GM18526 (cell line): ENCODE measurements around the gene TMEM69.

ENCODE experiments used
- POLR2A ChIP-seq: IDR thresholded peaks from 3 replicates; pipeline ENCODE4 v1.6.1; 2011; ENCODE audit not compliant: insufficient read length; ENCODE audit errors: extremely low read depth

Gene TMEM69, protein sequence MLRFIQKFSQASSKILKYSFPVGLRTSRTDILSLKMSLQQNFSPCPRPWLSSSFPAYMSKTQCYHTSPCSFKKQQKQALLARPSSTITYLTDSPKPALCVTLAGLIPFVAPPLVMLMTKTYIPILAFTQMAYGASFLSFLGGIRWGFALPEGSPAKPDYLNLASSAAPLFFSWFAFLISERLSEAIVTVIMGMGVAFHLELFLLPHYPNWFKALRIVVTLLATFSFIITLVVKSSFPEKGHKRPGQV

DNA sequence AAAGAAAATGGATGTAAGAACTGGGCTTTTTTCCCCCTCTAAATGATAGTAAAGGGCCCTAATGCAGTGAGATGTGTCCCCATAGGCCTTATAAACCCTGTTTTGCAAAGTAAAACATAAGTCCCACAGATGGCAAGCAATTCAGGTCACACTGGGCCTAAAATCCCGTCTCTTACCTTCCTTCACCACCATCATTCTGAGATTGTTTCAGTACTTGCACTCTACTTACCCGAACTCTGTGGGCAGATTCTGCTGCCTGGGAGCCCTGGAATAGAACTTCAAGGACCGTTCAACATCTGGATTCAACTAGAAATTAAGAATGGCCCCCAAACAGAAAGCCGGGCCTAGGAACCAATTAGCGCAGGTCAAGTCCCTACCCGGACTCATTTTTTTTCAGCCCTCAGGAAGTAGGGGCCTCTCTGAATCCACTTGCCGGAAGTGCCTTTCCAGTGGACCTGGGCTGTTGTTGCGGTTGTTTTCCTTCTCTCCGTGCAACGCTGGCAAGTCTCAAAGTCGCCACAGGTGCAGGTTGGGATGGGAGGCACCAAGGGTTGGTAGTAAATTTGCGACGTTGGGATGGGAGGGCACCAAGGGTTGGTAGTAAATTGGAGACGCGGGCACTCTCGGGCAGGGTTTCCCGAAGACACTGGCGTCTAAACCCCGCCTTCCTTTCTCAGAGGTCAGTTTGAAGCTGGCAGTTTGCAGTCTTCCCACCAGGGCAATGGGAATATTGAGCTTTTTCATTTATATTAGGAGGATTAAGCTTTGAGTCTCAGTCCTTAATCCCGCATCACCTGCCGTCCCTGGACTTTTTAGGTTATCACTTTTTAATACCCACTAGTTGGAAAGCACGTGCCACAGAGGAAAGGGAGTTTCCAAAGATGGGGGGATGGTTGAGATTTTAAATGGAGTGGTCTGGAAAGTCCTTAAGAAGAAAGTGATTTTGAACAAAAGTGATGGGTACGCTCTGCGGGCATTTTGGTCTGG, at the start of gene TMEM69:
TMEM69 (plus strand) TSS at position 428 of the 987 bp plus-strand sequence. CDS start 2,888 bp downstream, outside the sequence.
- peak; percentile 68 for TF ChIP-seq POLR2A

DNA sequence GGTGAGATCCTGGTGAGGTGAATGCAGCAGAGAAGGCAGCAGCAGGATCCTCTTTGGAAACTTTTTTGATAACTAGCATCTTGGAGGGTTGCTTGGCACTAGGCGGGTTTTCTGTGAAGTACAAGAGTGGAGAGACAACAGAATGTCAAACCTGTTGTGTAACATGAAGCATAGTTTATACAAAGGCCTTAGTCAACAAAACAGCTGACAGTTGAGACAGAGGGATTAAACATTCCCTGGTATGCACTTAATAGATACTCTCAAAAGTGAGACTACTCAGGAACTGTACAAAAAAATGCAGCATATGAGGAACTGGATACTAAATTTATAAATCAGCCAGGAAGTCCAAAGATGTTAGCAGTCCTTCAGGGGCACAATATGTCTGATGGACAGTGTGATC, 47.7 kb upstream of the TMEM69 start:
- no peak for TF ChIP-seq POLR2A

DNA sequence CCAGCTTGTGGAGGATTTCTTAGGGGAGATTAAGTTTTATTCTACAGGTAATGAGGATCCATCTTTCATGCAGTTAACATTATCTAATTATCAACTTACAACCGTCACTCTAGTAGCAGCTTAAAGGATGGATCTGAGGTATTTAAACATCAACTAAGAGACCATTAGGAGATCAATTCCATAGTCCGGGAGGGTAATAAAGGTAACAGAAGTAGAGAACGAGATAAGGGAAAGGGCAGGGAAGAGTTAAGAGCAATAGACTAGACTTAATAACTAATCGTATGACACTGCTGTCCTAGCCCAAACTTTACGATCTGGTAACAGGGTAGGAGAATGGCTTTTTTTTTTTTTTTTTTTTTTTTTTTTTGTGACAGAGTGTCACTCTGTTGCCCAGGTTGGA, 44.7 kb upstream of the TMEM69 start:
- TF ChIP-seq POLR2A: no peak

DNA sequence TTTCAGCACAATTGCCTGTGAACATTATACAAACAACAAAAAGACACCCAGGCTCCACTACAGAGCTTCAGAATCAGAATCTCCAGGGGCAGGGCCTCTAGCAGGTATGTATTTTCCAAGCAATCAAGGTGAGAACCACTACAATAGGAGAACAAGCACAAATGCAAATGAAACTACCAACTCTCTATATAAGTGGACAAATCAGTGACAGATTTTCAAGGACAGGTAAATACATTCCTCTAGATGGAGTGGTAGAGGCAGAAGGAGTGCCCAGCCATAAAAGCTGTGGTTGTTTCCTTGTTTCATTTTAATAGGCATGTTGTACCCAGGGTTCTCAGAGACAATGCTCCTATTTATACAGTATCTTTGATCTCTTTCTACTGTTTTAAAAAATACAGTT, 44.0 kb upstream of the TMEM69 start:
- no peak for TF ChIP-seq POLR2A

DNA sequence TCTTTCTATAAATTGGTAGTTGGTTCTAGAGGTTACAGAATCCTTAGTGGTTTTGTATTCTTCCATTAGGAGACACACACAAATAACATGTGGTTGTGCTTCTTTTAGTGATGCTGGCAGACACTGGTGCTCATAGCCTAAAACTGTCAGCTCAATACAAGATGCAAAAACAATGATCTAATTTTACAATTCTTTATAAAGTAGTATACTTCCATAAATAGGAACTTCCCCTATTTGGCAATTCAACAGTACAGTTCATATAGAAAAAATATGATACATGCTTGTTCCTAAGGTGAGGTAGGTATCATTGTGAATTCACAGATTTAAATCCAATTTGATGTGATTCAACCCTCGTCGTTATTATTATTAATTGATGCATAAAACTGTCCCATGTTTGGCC, 43.3 kb upstream of the TMEM69 start:
- no peak for TF ChIP-seq POLR2A

DNA sequence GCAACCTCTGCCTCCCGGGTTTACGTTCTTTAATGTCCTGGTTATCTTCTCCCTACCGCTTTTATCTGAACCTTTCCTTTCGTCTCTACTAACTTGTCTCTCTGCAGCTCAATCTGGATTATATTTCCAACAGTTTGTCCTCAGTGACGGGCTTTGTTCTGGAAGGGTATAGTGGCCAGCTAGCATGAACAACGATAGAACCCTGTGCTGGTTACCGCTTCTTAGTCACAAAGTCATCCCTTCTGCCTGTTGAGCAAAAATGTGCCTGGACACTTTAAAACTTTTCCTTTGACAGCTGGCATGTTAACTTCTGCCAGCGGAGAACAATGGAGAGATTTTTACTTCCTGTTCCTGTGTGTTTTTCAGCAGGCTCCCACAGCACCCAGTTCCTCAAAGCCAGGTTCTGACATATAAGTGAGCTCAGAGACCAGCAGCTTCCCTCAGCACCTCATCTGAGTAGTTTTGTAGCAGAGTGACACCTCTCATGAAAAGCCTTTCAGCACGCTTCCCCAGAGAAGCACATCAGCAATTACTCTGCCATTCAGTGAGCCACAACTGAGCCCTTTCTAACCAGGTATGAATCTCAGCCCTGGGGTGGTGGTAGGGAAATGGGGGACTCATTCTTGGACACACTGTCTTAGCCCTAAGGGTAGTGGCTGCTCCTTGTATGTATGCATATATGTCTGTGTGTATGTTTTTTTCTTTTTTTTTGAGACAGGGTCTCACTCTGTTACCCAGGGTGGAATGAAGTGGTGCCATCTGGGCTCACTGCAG, 40.5 kb upstream of the TMEM69 start:
- no peak for TF ChIP-seq POLR2A

DNA sequence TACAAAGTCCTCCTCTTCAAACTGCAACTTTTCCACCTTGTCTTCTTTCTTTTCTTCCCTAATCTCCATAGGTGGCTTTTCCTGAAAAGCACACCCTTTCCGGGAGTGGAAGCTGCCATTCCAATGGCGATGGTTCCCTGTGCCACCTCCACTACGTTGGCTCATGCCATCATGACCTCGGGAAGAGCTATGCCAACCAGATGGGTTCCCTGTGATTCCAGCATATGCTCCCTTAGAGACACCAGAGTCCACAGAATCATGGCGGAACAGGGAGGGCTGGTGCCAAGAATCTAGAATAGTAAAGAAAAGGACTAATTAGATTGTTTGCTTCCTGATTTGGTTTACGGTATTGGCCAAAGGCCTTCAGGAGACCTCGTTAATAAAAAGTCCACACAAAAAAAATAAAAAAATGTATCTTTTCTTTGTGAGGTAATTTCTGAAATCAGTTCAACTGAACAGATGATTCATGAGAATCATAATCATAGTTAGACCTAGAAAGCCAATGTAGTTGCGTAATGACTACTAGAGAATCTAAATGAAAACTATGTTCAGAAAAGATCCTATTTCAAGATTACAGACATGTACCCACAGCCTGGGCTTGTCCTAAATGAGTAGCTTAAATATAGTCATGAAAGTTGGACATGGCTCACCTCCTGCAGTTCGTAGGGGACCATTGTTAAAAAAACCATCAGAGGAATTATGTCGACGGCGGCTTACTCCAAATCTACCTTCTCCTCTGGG, 33.3 kb upstream of the TMEM69 start:
- TF ChIP-seq POLR2A: no peak

DNA sequence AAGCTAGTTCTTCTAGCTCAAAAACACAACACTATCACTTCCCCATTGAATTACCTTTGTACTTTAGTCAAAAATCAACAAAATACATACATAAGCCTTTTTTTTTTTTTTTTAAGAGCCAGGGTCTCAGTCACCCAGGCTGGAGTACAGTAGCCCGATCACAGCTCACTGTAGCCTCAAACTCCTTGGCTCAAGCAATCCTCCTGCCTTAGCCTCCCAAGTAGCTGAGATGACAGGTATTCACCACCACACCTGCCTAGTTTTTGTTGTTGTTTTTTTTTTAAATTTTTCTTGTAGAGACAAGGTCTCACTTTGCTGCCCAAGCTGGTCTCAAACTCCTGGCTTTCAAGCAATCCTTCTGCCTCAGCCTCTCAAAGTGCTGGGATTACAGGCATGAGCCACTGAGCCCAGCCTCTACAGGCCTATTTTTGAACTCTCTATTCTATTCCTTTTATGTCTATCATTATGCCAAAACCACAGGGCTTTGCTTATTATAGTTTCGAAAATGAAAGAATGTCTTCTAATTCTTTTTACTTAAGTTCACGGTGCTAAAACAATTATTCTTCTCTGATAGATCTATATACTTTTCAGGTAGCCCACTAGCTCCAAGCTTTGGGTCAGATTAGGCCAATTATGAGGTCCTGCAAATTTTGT, 31.3 kb upstream of the TMEM69 start:
- TF ChIP-seq POLR2A: no peak

DNA sequence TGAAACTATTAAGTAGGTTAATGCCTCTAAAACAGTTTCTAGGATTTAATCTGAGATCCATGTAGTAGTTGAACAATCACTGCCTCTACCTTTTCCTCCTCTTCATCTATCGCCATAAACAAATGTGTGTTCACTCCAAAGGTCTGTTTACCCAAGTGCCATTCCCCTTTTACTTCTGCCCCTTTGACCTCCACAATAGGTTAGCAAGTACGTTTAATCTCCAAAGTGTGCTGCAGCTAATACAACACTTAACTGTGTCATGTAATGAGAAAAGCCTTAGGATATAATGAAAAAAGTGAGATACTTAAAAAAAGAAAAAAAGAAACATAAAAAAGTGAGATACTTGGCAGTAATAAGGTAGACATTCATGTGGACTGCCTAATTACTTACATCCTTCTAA, 29.8 kb upstream of the TMEM69 start:
- TF ChIP-seq POLR2A: no peak

DNA sequence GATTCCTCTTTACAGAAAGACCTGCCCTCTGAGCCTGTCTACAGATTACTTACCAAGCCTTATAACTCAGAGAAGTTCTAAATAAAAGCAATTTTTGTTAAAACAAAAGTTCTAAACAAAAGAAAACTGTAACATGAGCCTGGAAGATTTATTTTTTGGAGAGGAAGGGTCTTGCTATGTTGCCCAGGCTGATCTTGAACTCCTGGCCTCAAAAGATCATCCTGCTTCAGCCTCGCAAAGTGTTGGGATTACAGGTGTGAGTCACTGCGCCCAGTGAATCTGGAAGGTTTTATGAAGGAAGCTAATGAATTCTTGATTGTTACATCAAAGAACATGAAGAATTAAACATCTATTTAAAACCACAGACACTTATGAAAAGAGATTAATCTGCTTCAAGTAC, 28.8 kb upstream of the TMEM69 start:
- TF ChIP-seq POLR2A: no peak

DNA sequence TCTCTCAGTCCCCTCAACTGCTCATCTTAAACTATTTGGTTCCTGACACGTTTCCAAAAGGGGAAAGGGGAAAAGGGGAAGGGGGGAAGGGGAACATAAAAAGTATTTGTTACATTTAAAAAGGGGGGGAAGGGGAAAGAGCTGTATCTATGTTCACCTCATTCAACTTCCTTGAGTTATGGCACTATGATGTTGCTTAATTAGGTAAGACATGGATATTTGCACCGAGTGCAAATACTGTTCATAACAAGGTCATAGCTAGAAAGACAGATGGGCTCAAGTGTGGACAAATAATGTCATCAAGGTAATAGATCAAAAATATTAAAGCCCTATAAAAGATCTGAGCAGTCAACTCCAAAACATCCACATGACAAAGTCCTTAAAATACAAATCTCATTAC, 27.6 kb upstream of the TMEM69 start:
- no peak for TF ChIP-seq POLR2A

DNA sequence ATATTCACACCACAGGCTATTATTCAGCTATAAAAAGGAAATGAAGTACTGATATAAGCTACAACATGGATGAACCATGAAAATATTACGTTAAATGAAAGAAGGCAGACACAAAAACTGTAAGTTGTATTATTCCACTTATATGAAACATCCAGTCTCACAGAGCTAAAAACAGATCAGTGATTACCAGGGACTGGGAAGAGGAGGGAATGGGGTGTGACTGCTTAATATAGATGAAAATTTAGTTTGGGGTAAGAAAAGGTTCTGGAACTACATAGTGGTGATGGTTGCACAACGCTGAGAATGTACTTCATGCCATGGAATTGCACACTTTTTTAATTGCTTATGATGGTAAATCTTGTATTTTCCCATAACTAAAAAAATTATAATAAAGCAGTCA, 21.1 kb upstream of the TMEM69 start:
- TF ChIP-seq POLR2A: no peak

DNA sequence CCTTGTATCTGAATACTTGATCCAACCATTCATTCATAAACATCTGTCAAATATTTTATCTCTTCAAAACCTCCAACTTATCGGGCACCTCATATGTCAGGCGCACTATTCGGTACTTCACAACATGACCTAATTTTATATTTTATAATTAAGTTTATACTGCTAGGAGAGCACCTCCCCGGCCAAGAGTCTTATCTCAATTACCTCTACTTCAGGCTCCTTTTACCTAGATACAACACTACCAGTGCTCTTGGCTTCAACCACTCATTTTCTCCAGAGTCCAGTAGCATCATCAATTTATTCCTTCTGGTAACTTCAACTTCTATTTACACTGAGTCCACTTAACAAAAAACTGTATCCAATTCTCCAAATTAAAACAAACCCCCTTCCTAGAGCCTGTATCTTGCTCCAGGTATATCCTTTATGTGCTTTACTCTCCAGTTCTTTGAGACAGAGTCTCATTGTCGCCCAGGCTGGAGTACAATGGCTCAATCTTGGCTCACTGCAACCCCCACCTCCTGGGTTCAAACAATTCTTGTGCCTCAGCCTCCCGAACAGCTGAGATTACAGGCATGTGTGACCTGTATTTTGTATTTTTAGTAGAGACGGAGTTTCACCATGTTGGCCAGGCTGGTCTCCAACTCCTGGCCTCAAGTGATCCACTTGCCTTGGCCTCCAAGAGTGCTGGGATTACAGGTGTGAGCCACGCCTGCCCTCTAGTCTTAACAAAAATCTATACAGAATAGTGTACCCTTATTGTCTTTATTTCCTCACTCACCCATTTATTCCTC, 20.5 kb upstream of the TMEM69 start:
- TF ChIP-seq POLR2A: no peak

DNA sequence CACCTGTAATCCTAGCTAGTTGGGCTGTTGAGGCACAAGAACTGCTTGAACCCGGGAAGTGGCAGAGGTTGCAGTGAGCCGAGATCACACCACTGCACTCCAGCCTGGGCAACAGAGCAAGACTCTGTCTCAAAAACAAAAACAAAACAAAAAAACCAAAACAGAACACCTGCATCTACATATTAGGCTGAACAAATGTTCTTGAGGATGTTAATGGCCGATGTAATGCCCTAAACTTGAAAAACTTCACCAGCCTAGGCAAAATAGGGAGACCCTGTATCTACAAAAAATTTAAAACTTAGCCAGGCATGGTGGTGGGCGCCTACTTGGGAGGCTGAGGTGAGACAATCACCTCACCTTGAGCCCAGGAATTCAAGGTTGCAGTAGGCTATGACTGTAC, 19.5 kb upstream of the TMEM69 start:
- no peak for TF ChIP-seq POLR2A
